ENCODE measurements around the gene METAP1D. TPM values are rescaled to one million over a fixed set of nuclear protein-coding genes. Genes with fewer than 3 reads are reported as not detected.

The METAP1D gene
- total RNA-seq, 1 experiment from 2014 or later, result 8.6 TPM

DNA sequence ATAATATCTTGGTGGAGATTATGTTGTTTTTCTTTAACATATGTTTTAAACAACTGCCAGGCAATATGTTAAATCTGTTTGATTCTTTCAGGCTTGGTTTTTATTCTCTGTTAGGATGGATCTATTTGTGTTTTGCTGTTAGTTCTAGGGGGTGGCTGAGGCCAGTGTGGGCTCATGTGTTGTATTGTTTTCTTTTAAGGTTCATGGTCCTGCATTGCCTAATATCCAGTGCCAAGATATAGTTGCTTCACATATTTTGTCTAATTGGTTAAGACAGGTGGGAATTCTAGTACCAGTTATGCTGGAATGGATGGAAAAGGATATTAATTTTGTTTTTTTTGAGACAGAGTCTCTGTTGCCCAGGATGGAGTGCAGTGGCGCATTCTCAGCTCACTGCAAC lies 7.6 kb downstream of the METAP1D start:
- Histone ChIP-seq H3K27me3 (ENCODE audit: control insufficient read depth, insufficient read depth, low read length) (no peaks in the 10 kb centered on the region), H3K4me1 (ENCODE audit: control insufficient read depth, insufficient read depth, low read length) (no peaks in the 10 kb centered on the region), H3K9me3 (ENCODE audit: control insufficient read depth, insufficient read depth, low read depth, low read length) (no peaks in the 10 kb centered on the region), H3K27ac (ENCODE audit: low read length) (no peak overlapping the region), H3K4me3 (ENCODE audit: low read depth in 2 of 2, low read length in 2 of 2) (no peak overlapping the region), H3K36me3 (ENCODE audit: control insufficient read depth, insufficient read depth, low read length) (no peaks in the 10 kb centered on the region)
- ChIA-PET CTCF (interaction anchor here (1.0 kb wide), 1 partner anchor 14 kb away, joined by 6 read pairs; no protein-coding TSS in a partner anchor), POLR2A (no interaction called here)
- intact Hi-C loops (cut with micrococcal nuclease; ENCODE audit: unreplicated experiment) (no loop called here), in situ Hi-C loops (cut with HindIII; ENCODE audit: low pct_unique_long_range_greater_than_20kb, low sequenced_read_pairs) (no loop called here)
- ATAC-seq (no peak), DNase-seq (ENCODE audit: low read depth, low spot score) (no peak)
- no TSS peak for BruUV-seq (replicated peaks)
- TF ChIP-seq POLR2AphosphoS5 (IDR thresholded peaks at IDR 0.05; ENCODE audit: low read depth, low read length) (no peak), TCF7L2 (IDR thresholded peaks at IDR 0.05; ENCODE audit: low read depth, low read length) (no peak), SIN3A (IDR thresholded peaks at IDR 0.05; ENCODE audit: borderline replicate concordance, insufficient read depth, low read depth, low read length) (no peak)
- TF ChIP-seq, protein P1, sequence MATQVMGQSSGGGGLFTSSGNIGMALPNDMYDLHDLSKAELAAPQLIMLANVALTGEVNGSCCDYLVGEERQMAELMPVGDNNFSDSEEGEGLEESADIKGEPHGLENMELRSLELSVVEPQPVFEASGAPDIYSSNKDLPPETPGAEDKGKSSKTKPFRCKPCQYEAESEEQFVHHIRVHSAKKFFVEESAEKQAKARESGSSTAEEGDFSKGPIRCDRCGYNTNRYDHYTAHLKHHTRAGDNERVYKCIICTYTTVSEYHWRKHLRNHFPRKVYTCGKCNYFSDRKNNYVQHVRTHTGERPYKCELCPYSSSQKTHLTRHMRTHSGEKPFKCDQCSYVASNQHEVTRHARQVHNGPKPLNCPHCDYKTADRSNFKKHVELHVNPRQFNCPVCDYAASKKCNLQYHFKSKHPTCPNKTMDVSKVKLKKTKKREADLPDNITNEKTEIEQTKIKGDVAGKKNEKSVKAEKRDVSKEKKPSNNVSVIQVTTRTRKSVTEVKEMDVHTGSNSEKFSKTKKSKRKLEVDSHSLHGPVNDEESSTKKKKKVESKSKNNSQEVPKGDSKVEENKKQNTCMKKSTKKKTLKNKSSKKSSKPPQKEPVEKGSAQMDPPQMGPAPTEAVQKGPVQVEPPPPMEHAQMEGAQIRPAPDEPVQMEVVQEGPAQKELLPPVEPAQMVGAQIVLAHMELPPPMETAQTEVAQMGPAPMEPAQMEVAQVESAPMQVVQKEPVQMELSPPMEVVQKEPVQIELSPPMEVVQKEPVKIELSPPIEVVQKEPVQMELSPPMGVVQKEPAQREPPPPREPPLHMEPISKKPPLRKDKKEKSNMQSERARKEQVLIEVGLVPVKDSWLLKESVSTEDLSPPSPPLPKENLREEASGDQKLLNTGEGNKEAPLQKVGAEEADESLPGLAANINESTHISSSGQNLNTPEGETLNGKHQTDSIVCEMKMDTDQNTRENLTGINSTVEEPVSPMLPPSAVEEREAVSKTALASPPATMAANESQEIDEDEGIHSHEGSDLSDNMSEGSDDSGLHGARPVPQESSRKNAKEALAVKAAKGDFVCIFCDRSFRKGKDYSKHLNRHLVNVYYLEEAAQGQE (IDR thresholded peaks at IDR 0.05; ENCODE audit: insufficient read depth in 1 of 2, low read depth in 2 of 2, low read length in 1 of 2), result no peak
- TF ChIP-seq, protein P2, sequence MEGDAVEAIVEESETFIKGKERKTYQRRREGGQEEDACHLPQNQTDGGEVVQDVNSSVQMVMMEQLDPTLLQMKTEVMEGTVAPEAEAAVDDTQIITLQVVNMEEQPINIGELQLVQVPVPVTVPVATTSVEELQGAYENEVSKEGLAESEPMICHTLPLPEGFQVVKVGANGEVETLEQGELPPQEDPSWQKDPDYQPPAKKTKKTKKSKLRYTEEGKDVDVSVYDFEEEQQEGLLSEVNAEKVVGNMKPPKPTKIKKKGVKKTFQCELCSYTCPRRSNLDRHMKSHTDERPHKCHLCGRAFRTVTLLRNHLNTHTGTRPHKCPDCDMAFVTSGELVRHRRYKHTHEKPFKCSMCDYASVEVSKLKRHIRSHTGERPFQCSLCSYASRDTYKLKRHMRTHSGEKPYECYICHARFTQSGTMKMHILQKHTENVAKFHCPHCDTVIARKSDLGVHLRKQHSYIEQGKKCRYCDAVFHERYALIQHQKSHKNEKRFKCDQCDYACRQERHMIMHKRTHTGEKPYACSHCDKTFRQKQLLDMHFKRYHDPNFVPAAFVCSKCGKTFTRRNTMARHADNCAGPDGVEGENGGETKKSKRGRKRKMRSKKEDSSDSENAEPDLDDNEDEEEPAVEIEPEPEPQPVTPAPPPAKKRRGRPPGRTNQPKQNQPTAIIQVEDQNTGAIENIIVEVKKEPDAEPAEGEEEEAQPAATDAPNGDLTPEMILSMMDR (IDR thresholded peaks at IDR 0.05), result no peak

DNA sequence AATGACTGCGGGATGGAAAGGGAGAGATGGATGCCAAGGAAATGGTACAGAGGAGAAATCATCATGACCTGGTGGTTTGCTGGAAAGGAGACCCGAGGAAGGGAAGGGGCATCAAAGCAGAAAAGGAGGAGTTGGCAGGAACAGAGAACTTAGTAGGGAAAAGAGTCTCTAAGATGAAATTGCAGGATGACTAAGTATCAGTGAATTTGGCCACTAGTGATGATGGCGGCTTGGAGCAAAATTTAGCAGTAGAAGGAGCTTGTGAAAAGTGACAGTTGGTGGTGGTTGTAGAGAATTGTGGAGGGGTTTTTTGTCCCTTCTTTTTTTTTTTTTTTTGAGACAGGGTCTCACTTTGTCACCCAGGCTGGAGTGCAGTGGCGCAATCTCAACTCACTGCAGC lies 10.1 kb downstream of the METAP1D start:
- ChIA-PET CTCF (interaction anchor here (0.6 kb wide), 1 partner anchor 255 kb away, joined by 3 read pairs; no protein-coding TSS in a partner anchor), POLR2A (interaction anchor here (0.6 kb wide), 1 partner anchor 120 kb away, joined by 6 read pairs; no protein-coding TSS in a partner anchor)
- H3K4me3 ChIP-seq (ENCODE audit: low read depth in 2 of 2, low read length in 2 of 2), result no peak overlapping the region
- BruUV-seq (replicated peaks), result no TSS peak
- no peaks in the 10 kb centered on the region for H3K9me3 ChIP-seq (ENCODE audit: control insufficient read depth, insufficient read depth, low read depth, low read length)
- in situ Hi-C loops (cut with HindIII; ENCODE audit: low pct_unique_long_range_greater_than_20kb, low sequenced_read_pairs) (no loop called here), intact Hi-C loops (cut with micrococcal nuclease; ENCODE audit: unreplicated experiment) (no loop called here)
- H3K27ac ChIP-seq (ENCODE audit: low read length), result no peak overlapping the region
- H3K27me3 ChIP-seq (ENCODE audit: control insufficient read depth, insufficient read depth, low read length), result no peaks in the 10 kb centered on the region
- no peak for DNase-seq (ENCODE audit: low read depth, low spot score)
- no peak for ATAC-seq
- TF ChIP-seq, protein P2 (IDR thresholded peaks at IDR 0.05), result no peak
- TF ChIP-seq SIN3A (IDR thresholded peaks at IDR 0.05; ENCODE audit: borderline replicate concordance, insufficient read depth, low read depth, low read length) (no peak), POLR2AphosphoS5 (IDR thresholded peaks at IDR 0.05; ENCODE audit: low read depth, low read length) (no peak), TCF7L2 (IDR thresholded peaks at IDR 0.05; ENCODE audit: low read depth, low read length) (no peak)
- TF ChIP-seq, protein P1 (IDR thresholded peaks at IDR 0.05; ENCODE audit: insufficient read depth in 1 of 2, low read depth in 2 of 2, low read length in 1 of 2), result no peak
- H3K36me3 ChIP-seq (ENCODE audit: control insufficient read depth, insufficient read depth, low read length), result no peaks in the 10 kb centered on the region
- H3K4me1 ChIP-seq (ENCODE audit: control insufficient read depth, insufficient read depth, low read length), result no peaks in the 10 kb centered on the region

Data from Panc1 (cell line).